K562 (cell line): ENCODE measurements around the gene EMC1. TPM values are rescaled to one million over a fixed set of nuclear protein-coding genes. Genes with fewer than 3 reads are reported as not detected.

Experiments
- ATAC-seq: fragments of 200-7000 bp; cut with Tn5 transposase; 3 replicates; pipeline ENCODE4 v1.9.1; 2020; ENCODE audit warnings: moderate library complexity
- BruUV-seq: library from RNA; stranded (reverse); fragments of 400-500 nt; replicated peaks from 2 replicates; lab custom pipeline; 2021; lab: Mats Ljungman, UMichigan
- CTCF ChIA-PET: fragments of 300-600 bp; formaldehyde crosslinking; extraction: SDS; loops from one replicate; lab custom pipeline; 2021; ENCODE audit warnings: low intra/inter-chr PET ratio; lab: Yijun Ruan, JAX
- POLR2A ChIA-PET: fragments of 300-600, 350-650 bp; sonication (Branson Sonifier 250); formaldehyde crosslinking; extraction: SDS; loops from one replicate; lab custom pipeline; 2021; ENCODE audit warnings: antibody characterized with exemption, inconsistent platforms; lab: Yijun Ruan, JAX
- DNase-seq, 4 experiments: peaks; one replicate each; pipeline versions ENCODE4 v3.0.0 to v3.0.0-alpha.2; 2011 to 2018; ENCODE audit warnings: low spot score in 3 of 4, mixed read lengths in 3 of 4; ENCODE audit errors: extremely low read depth in 1 of 4
- FAIRE-seq: peaks from 2 replicates; lab custom pipeline; 2011; peaks lifted over from hg19 to GRCh38; lab: Jason Lieb, UNC
- H2AFZ ChIP-seq: 2 replicates; pipeline ENCODE4 v1.6.0; 2011; ENCODE audit warnings: low read depth, low read length, control low read depth, inconsistent platforms
- H3K27ac ChIP-seq: fragments of 200-600 bp; 3 replicates; pipeline ENCODE4 v1.8.0; 2011; ENCODE audit warnings: low read depth, mild to moderate bottlenecking, control low read depth, inconsistent platforms, low read length, moderate library complexity, mixed read lengths; ENCODE audit errors: extremely low read depth
- H3K27me3 ChIP-seq, 2 experiments: fragments of 300-600 bp in 1 of 2; 2 replicates in 1 of 2; 3 replicates in 1 of 2; pipeline versions ENCODE4 v1.6.0 to v1.8.0; 2011; ENCODE audit warnings: inconsistent platforms in 2 of 2, low read length in 2 of 2, mild to moderate bottlenecking in 1 of 2, mixed read lengths in 1 of 2, moderate library complexity in 1 of 2; ENCODE audit not compliant: control insufficient read depth in 2 of 2, insufficient read depth in 2 of 2
- H3K36me3 ChIP-seq: fragments of 300-600 bp; 3 replicates; pipeline ENCODE4 v1.8.0; 2011; ENCODE audit warnings: mild to moderate bottlenecking, low read length, inconsistent platforms; ENCODE audit not compliant: control insufficient read depth, insufficient read depth
- H3K4me1 ChIP-seq, 2 experiments: fragments of 200-600 bp in 1 of 2; replicated peaks in 1 of 2; 2 replicates in 1 of 2; 3 replicates in 1 of 2; pipeline versions ENCODE4 v1.5.1 to v1.8.0; 2011; ENCODE audit warnings: inconsistent platforms in 2 of 2, low read length in 2 of 2, mild to moderate bottlenecking in 1 of 2, mixed read lengths in 1 of 2, moderate library complexity in 1 of 2; ENCODE audit not compliant: control insufficient read depth in 2 of 2, insufficient read depth in 2 of 2
- H3K4me2 ChIP-seq: 2 replicates; pipeline ENCODE4 v1.6.1; 2011; ENCODE audit warnings: low read length, control low read depth, inconsistent platforms, mixed read lengths; ENCODE audit not compliant: insufficient read depth
- H3K4me3 ChIP-seq: fragments of 200-600 bp; sonication (generic), shearing (Covaris generic); 2 replicates; pipeline ENCODE4 v1.5.1; 2016; ENCODE audit warnings: control low read depth, inconsistent platforms
- H3K79me2 ChIP-seq: fragments of 200-600 bp; 3 replicates; pipeline ENCODE4 v1.8.0; 2011; ENCODE audit warnings: low read length, inconsistent platforms; ENCODE audit not compliant: control insufficient read depth, insufficient read depth
- H3K9ac ChIP-seq, 2 experiments: 2 replicates each; pipeline versions ENCODE4 v1.6.0 to v1.6.1; 2011; ENCODE audit warnings: low read depth in 2 of 2, low read length in 2 of 2, control low read depth in 1 of 2, inconsistent platforms in 1 of 2, mild to moderate bottlenecking in 1 of 2, mixed read lengths in 1 of 2; ENCODE audit not compliant: insufficient read depth in 1 of 2
- H3K9me1 ChIP-seq: one replicate; pipeline ENCODE4 v1.6.0; 2011; ENCODE audit warnings: inconsistent platforms, mild to moderate bottlenecking, low read length, moderate library complexity; ENCODE audit not compliant: control insufficient read depth, insufficient read depth
- H3K9me3 ChIP-seq: replicated peaks from 2 replicates; pipeline ENCODE4 v1.5.1; 2011; ENCODE audit warnings: low read depth, low read length, inconsistent platforms; ENCODE audit not compliant: control insufficient read depth, insufficient read depth
- H4K20me1 ChIP-seq: replicated peaks from 2 replicates; pipeline ENCODE4 v1.6.1; 2011; ENCODE audit warnings: low read length, inconsistent platforms, mixed read lengths; ENCODE audit not compliant: control insufficient read depth, insufficient read depth
- CEBPG ChIP-seq, 3 experiments: fragments of 200-800 bp in 1 of 3; sonication (Bioruptor generic) in 1 of 3; sonication (generic) in 1 of 3; formaldehyde crosslinking in 1 of 3; IDR thresholded peaks in 2 of 3; conservative IDR thresholded peaks in 1 of 3; 2 replicates each; pipeline versions ENCODE4 v1.6.1 to v1.8.0; 2016 to 2022; ENCODE audit warnings: missing compliant biosample characterization in 2 of 3, missing genetic modification characterization in 2 of 3, mild to moderate bottlenecking in 1 of 3, missing genetic modification reagents in 1 of 3
- CREM ChIP-seq: IDR thresholded peaks from 2 replicates; pipeline ENCODE4 v1.6.1; 2014; ENCODE audit warnings: antibody characterized with exemption, low read depth
- HCFC1 ChIP-seq: IDR thresholded peaks from 2 replicates; pipeline ENCODE4 v1.6.1; 2012; ENCODE audit warnings: low read depth, low read length, improper control_type of control experiment
- ZNF316 ChIP-seq: fragments of 450-650 bp; IDR thresholded peaks from 2 replicates; pipeline ENCODE4 v1.6.1; 2016
- WGBS: fragments of 100-300 bp; shearing (Covaris generic); methylation state at CpG from one replicate; pipeline ENCODE4 v1.1.6; 2016; ENCODE audit warnings: low coverage, mixed read lengths; ENCODE audit not compliant: insufficient coverage; ENCODE audit errors: missing lambda C conversion rate; 5-methylcytosine and 5-hydroxymethylcytosine counted together
- in situ Hi-C: fragments of 300-500 bp; cut with MboI; formaldehyde crosslinking; loops from 4 replicates; pipeline ENCODE4 v1.15.0; 2018; ENCODE audit warnings: inconsistent platforms, mixed read lengths
- intact Hi-C: fragments of 100-400 bp; cut with micrococcal nuclease; formaldehyde crosslinking; loops from 2 replicates; pipeline ENCODE4 v1.14.2; 2022
- polyA plus RNA-seq, 8 experiments: library from polyadenylated mRNA; depleted of rRNA in 4 of 8; stranded (reverse) in 5 of 8; unstranded in 3 of 8; fragments of >200 nt; fragmentation: Nextera tagmentation in 2 of 8; fragmentation: Illumina TruSeq in 1 of 8; extraction: Ambion mirVana in 2 of 8; extraction: Trizol in 1 of 8; gene quantifications; 2 replicates each; pipeline versions ENCODE4 v1.2.1 to v1.2.3, GENCODE V29; 2011 to 2014; ENCODE audit warnings: inconsistent platforms in 1 of 8, missing spikeins in 1 of 8
- total RNA-seq, 7 experiments: library from RNA; depleted of rRNA in 6 of 7; stranded (reverse); fragments of >200 nt in 6 of 7; fragmentation: Illumina TruSeq in 2 of 7; extraction: Trizol in 2 of 7; gene quantifications; 2 replicates each; pipeline versions ENCODE4 v1.2.1 to v1.2.3, GENCODE V29; 2011 to 2021; ENCODE audit warnings: low replicate concordance in 1 of 7
- TF ChIP-seq, protein P1 (sequence below): fragments of 450-650 bp; IDR thresholded peaks from 2 replicates; pipeline ENCODE4 v1.6.1; 2018; ENCODE audit warnings: mild to moderate bottlenecking, low read depth; ENCODE audit not compliant: partially characterized antibody

The EMC1 gene
- total and polyA plus RNA-seq, 9 of the 15 experiments (the other 6 are each of a cell fraction or from before 2014, with no cell fraction given), result 17.8 to 88.2 (median 37.4) TPM

DNA sequence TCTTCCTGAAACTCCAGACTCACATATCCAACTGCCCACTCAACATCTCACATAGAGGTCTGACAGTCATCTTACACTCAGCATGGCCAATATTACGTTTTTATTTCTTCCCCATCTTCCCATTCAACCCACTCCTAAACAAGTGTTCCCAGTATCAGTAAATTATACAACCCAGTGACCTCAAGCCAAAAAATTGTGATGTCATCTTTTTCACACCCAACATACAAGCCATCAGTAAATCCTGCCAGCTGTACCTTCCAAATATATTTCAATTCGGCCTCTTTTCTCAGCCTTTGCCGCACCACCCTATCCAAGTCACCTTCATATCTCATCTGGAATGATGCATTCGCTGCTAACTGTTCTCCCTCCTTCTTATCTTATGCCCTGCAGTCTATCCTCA, 60.9 kb downstream of the EMC1 start:
- ATAC-seq (no peak), FAIRE-seq (no peak), DNase-seq (no peak)
- intact Hi-C loops (no loop called here), in situ Hi-C loops (no loop called here)
- no peaks in the 10 kb centered on the region for H3K27me3 ChIP-seq
- peaks cover 88% of the 10 kb centered on the region for H3K36me3 ChIP-seq
- no peaks in the 10 kb centered on the region for H3K9me3 ChIP-seq
- WGBS, result 89% methylated on average over 4 of the region's 4 CpGs
- no peaks in the 10 kb centered on the region for H4K20me1 ChIP-seq
- ChIA-PET POLR2A (interaction anchor here (2.2 to 3.7 kb wide), 3 partner anchors 10 to 16 kb away, joined by 10 to 19 read pairs (median 13); no protein-coding TSS in a partner anchor), CTCF (no interaction called here)
- TF ChIP-seq ZNF316 (peak; percentile 36; the same call in 1 of the 2 replicates), CEBPG (CRISPR knock-in tag; IDR thresholded peaks at IDR 0.05) (no peak), CEBPG (tag; conservative IDR thresholded peaks at IDR 0.05 in 1 of 2, IDR thresholded peaks at IDR 0.05 in 1 of 2) (no peak)
- no peak overlapping the region for H3K9ac ChIP-seq
- H3K79me2 ChIP-seq, result peaks cover 17% of the 10 kb centered on the region; the same call in 2 of the 3 replicates
- H3K4me2 ChIP-seq, result no peak overlapping the region
- TSS peak; percentile 10 for BruUV-seq
- H3K9me1 ChIP-seq, result no peaks in the 10 kb centered on the region
- no peak overlapping the region for H2AFZ ChIP-seq
- no peak overlapping the region for H3K4me3 ChIP-seq
- no peaks in the 10 kb centered on the region for H3K4me1 ChIP-seq
- H3K27ac ChIP-seq, result no peak overlapping the region

DNA sequence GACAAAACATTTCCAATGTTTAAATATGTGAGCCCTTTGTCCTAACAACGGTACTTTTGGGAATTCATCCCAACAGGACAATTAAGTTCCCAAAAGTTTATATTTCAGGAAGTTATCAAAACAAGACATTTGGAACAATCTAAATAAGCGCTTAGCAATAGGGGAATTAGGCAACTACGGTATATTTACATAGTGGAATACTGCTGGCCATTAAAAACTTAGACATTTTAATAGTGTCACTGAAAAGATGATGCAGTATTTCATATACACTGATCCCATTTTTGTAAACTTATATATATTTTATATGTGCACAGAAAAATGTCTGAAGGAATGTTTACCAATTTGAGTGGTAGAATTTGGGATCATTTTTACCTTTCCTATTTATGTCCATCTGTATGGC, 62.1 kb downstream of the EMC1 start:
- ChIA-PET POLR2A (interaction anchor here (0.5 to 2.2 kb wide), 3 partner anchors 9 to 44 kb away, joined by 3 to 10 read pairs (median 3); no protein-coding TSS in a partner anchor), CTCF (no interaction called here)
- H3K27ac ChIP-seq, result no peak overlapping the region
- DNase-seq (no peak), ATAC-seq (no peak), FAIRE-seq (no peak)
- H3K36me3 ChIP-seq, result peaks cover 95% of the 10 kb centered on the region
- no peaks in the 10 kb centered on the region for H3K27me3 ChIP-seq
- H3K9me1 ChIP-seq, result no peaks in the 10 kb centered on the region
- H3K9ac ChIP-seq, result no peak overlapping the region
- no peaks in the 10 kb centered on the region for H4K20me1 ChIP-seq
- intact Hi-C loops, result loop anchor here (10.0 kb wide), 1 partner anchor 466 kb away; no protein-coding TSS in a partner anchor
- peaks cover 14% of the 10 kb centered on the region; the same call in 2 of the 3 replicates for H3K79me2 ChIP-seq
- H3K4me2 ChIP-seq, result no peak overlapping the region
- H3K4me1 ChIP-seq, result no peaks in the 10 kb centered on the region
- no peak overlapping the region for H2AFZ ChIP-seq
- in situ Hi-C loops, result no loop called here
- BruUV-seq, result no TSS peak
- no peaks in the 10 kb centered on the region for H3K9me3 ChIP-seq
- 97% methylated on average over 3 of the region's 3 CpGs for WGBS
- no peak overlapping the region for H3K4me3 ChIP-seq
- TF ChIP-seq, protein P1, sequence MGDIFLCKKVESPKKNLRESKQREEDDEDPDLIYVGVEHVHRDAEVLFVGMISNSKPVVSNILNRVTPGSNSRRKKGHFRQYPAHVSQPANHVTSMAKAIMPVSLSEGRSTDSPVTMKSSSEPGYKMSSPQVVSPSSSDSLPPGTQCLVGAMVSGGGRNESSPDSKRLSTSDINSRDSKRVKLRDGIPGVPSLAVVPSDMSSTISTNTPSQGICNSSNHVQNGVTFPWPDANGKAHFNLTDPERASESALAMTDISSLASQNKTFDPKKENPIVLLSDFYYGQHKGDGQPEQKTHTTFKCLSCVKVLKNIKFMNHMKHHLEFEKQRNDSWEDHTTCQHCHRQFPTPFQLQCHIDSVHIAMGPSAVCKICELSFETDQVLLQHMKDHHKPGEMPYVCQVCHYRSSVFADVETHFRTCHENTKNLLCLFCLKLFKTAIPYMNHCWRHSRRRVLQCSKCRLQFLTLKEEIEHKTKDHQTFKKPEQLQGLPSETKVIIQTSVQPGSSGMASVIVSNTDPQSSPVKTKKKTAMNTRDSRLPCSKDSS, result no peak
- no peak for TF ChIP-seq CREM
- TF ChIP-seq HCFC1, result no peak
